Cardiac muscle cell (in vitro differentiated cells and primary cell): ENCODE results near the gene MRPS16. TPM values are rescaled to one million over a fixed set of nuclear protein-coding genes. Genes with fewer than 3 reads are reported as not detected.

ENCODE experiments used
- DNase-seq, 2 donors: peaks; one replicate each; pipeline versions ENCODE4 v3.0.0 to v3.0.0-alpha.2; 2010 to 2017; ENCODE audit warnings: low read depth in 1 of 2, low spot score in 1 of 2
- H3K27ac ChIP-seq: fragments of 200-600 bp; sonication (generic); 2 replicates; pipeline ENCODE4 v1.5.1; 2016
- H3K27me3 ChIP-seq: fragments of 200-600 bp; sonication (generic); 2 replicates; pipeline ENCODE4 v1.6.0; 2016; ENCODE audit warnings: control low read depth
- H3K36me3 ChIP-seq: fragments of 200-600 bp; sonication (generic); 2 replicates; pipeline ENCODE4 v1.5.1; 2016; ENCODE audit warnings: control low read depth
- H3K4me1 ChIP-seq: fragments of 200-600 bp; sonication (generic); 2 replicates; pipeline ENCODE4 v1.8.1; 2017; ENCODE audit warnings: low read depth, mild to moderate bottlenecking, mixed run types
- H3K4me3 ChIP-seq: fragments of 200-600 bp; sonication (generic); 2 replicates; pipeline ENCODE4 v1.5.1; 2016; ENCODE audit warnings: mild to moderate bottlenecking
- H3K9me3 ChIP-seq: fragments of 200-600 bp; sonication (generic); 2 replicates; pipeline ENCODE4 v1.5.1; 2017; ENCODE audit warnings: low read depth, mild to moderate bottlenecking, control low read depth
- polyA plus RNA-seq: library from polyadenylated mRNA; unstranded; fragments of >200 nt; fragmentation: Nextera tagmentation; extraction: Ambion mirVana; gene quantifications from 2 replicates; pipeline ENCODE4 v1.2.1, GENCODE V29; 2016
- total RNA-seq: library from RNA; depleted of rRNA; stranded (reverse); fragments of >200 nt; gene quantifications from 2 replicates; pipeline ENCODE4 v1.2.3, GENCODE V29; 2016
- TF ChIP-seq, protein P1 (sequence below): IDR thresholded peaks from 2 replicates; pipeline ENCODE4 v1.5.1; 2012; ENCODE audit warnings: low read depth, mild to moderate bottlenecking, low read length

MRPS16 gene
- total and polyA plus RNA-seq, 2 experiments from 2014 or later: 51.6 to 104 TPM

DNA sequence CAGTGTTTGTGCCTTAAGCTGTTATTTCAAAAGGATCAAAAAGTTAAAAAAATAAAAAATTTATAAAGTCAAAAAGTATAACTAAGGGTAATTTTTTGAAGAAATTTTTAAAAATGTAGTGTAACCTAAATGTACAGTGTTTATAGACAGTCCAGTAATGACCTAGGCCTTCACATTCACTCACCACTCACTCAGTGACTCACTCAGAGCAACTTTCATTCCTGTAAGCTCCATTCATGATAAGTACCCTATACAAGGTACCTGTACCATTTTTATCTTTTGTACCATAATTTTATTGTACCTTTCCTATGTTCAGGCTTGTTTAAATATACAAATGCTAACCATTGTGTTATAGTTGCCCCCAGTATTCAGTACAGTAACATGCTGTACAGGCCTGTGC lies 26.9 kb downstream of the MRPS16 start:
- DNase-seq: no peak
- no peak overlapping the region for H3K4me3 ChIP-seq
- H3K4me1 ChIP-seq: peaks cover 7% of the 10 kb centered on the region
- no peaks in the 10 kb centered on the region for H3K36me3 ChIP-seq
- no peaks in the 10 kb centered on the region for H3K27me3 ChIP-seq
- no peak overlapping the region for H3K27ac ChIP-seq
- no peaks in the 10 kb centered on the region for H3K9me3 ChIP-seq
- TF ChIP-seq, protein P1, sequence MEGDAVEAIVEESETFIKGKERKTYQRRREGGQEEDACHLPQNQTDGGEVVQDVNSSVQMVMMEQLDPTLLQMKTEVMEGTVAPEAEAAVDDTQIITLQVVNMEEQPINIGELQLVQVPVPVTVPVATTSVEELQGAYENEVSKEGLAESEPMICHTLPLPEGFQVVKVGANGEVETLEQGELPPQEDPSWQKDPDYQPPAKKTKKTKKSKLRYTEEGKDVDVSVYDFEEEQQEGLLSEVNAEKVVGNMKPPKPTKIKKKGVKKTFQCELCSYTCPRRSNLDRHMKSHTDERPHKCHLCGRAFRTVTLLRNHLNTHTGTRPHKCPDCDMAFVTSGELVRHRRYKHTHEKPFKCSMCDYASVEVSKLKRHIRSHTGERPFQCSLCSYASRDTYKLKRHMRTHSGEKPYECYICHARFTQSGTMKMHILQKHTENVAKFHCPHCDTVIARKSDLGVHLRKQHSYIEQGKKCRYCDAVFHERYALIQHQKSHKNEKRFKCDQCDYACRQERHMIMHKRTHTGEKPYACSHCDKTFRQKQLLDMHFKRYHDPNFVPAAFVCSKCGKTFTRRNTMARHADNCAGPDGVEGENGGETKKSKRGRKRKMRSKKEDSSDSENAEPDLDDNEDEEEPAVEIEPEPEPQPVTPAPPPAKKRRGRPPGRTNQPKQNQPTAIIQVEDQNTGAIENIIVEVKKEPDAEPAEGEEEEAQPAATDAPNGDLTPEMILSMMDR: no peak

DNA sequence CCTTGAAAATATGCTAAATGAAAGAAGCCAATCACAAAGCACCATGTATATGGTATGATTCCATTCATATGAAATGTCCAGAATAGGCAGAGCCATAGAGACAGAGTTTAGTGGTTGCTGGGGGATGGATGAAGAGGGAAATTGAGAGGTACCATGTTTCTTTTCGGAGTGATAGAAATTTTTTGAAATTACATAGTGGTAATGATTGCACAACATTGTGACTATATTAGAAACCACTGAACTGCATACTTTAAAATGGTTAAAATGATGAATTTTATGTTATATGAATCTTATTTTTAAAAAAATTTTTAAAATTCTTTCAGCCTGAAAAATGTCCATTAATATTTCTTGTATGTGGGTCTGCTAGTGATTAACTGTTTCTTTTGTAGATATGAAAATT lies 31.5 kb downstream of the MRPS16 start:
- TF ChIP-seq, protein P1: no peak
- Histone ChIP-seq H3K36me3 (peaks cover 17% of the 10 kb centered on the region), H3K9me3 (no peaks in the 10 kb centered on the region), H3K27ac (no peak overlapping the region), H3K4me1 (no peaks in the 10 kb centered on the region), H3K4me3 (no peak overlapping the region), H3K27me3 (no peaks in the 10 kb centered on the region)
- DNase-seq: no peak

DNA sequence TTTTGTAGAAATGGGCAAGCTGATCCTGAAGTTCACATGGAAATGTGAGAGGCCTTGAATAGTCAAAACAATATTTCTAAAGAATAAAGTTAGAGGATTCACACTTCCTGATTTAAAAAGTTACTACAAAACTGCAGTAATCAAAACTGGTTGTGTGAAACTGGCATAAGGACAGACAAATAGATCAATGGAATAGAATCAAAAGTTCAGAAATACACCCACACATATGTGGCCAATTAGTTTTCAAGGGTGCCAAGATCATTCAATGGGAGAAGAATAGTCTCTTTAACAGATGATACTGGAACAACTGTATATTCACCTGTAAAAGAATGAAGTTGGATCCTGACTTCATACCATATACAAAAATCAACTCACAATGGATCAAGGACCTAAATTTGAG lies 33.1 kb downstream of the MRPS16 start:
- H3K27me3 ChIP-seq: no peaks in the 10 kb centered on the region
- no peak overlapping the region for H3K27ac ChIP-seq
- H3K4me1 ChIP-seq: no peaks in the 10 kb centered on the region
- TF ChIP-seq, protein P1: no peak
- H3K4me3 ChIP-seq: no peak overlapping the region
- peaks cover 17% of the 10 kb centered on the region for H3K36me3 ChIP-seq
- DNase-seq: no peak
- H3K9me3 ChIP-seq: no peaks in the 10 kb centered on the region

DNA sequence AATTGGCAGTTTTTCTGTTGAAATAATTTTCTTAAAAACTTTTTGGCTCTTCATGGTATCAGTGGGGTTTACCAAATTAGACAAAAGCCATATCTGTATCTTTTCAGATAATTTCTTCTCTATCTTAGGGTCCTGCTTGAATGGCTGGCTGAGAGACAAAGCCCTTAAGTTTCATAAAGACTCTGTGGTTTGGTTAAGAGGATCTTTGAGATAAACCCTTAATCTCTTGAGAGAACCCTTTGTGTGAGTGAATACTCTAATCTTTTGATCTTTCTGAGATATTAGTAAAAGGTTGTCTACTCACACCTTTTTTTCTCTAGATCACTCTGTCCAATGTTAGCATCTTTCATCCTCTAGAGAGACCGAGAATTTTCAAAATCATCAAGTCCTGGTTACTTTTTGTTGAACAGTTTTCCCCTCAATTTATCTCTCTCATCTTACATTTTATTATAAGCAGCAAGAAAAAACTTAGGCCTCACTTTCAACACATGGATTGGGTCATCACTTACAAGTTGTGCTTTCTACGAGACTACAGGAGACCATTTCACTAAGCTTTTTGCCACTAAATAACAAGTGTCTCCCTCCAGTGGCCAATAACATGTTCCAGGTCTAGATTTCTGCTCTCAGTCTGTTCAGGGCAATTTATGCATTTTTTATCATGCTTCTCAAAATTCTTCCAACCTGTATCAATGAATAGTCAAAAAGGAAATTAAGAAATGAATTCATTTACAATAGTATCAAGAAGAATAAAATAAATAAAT lies 33.8 kb downstream of the MRPS16 start:
- peak; percentile 14 to 54 for DNase-seq
- H3K36me3 ChIP-seq: peaks cover 17% of the 10 kb centered on the region
- no peaks in the 10 kb centered on the region for H3K27me3 ChIP-seq
- no peaks in the 10 kb centered on the region for H3K4me1 ChIP-seq
- TF ChIP-seq, protein P1: peak; percentile 51
- H3K4me3 ChIP-seq: no peak overlapping the region
- no peaks in the 10 kb centered on the region for H3K9me3 ChIP-seq
- no peak overlapping the region for H3K27ac ChIP-seq

DNA sequence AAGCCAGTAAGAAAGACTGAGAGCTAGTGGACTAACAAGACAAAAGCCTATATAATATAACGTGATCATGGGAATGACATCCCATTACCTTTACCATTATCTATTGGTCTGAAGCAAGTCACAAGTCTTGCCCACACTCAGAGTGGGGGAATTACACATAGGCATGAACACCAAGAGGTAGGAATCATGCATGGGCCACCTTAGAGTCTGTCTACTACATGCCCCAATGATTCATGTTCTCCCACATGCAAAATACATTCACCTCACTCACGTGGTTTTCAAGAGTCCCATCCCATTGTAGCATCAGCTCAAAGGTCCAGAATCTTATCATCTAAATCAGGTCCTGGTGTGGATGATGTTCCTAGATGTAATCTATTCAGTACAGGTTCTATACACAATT lies 34.8 kb downstream of the MRPS16 start:
- H3K36me3 ChIP-seq: peaks cover 17% of the 10 kb centered on the region
- DNase-seq: no peak
- TF ChIP-seq, protein P1: no peak
- no peak overlapping the region for H3K4me3 ChIP-seq
- H3K27me3 ChIP-seq: no peaks in the 10 kb centered on the region
- no peak overlapping the region for H3K27ac ChIP-seq
- no peaks in the 10 kb centered on the region for H3K9me3 ChIP-seq
- no peaks in the 10 kb centered on the region for H3K4me1 ChIP-seq
